MCF 10A (cell line): ENCODE results near the gene AMBRA1. TPM values are rescaled to one million over a fixed set of nuclear protein-coding genes. Genes with fewer than 3 reads are reported as not detected.

Source experiments
- BruUV-seq: library from RNA; stranded (reverse); fragments of 400-500 nt; replicated peaks from 2 replicates; lab custom pipeline; 2021; lab: Mats Ljungman, UMichigan
- CTCF ChIA-PET: fragments of 300-600 bp; sonication (Branson Sonifier 250); formaldehyde crosslinking; extraction: SDS; loops from one replicate; lab custom pipeline; 2021; ENCODE audit warnings: antibody characterized with exemption, inconsistent platforms; lab: Yijun Ruan, JAX
- POLR2A ChIA-PET: fragments of 300-600, 350-650 bp; sonication (Branson Sonifier 250); formaldehyde crosslinking; extraction: SDS; loops from one replicate; lab custom pipeline; 2020; ENCODE audit warnings: antibody characterized with exemption, inconsistent platforms; lab: Yijun Ruan, JAX
- DNase-seq: peaks from one replicate; pipeline ENCODE4 v3.0.0-alpha.2; 2018; ENCODE audit not compliant: unreplicated experiment
- H3K27ac Mint-ChIP-seq: one replicate; pipeline ENCODE4 v1.8.0; 2022; ENCODE audit warnings: mild to moderate bottlenecking, low read depth, mixed read lengths; ENCODE audit not compliant: unreplicated experiment
- H3K27me3 Mint-ChIP-seq: one replicate; pipeline ENCODE4 v1.8.0; 2022; ENCODE audit warnings: mixed read lengths; ENCODE audit not compliant: insufficient read depth, unreplicated experiment
- H3K36me3 Mint-ChIP-seq: one replicate; pipeline ENCODE4 v1.8.0; 2022; ENCODE audit warnings: mild to moderate bottlenecking, moderate library complexity, mixed read lengths; ENCODE audit not compliant: insufficient read depth, unreplicated experiment
- H3K4me1 Mint-ChIP-seq: one replicate; pipeline ENCODE4 v1.8.0; 2022; ENCODE audit warnings: mixed read lengths; ENCODE audit not compliant: insufficient read depth, unreplicated experiment
- H3K4me3 Mint-ChIP-seq: one replicate; pipeline ENCODE4 v1.8.0; 2022; ENCODE audit warnings: mild to moderate bottlenecking, moderate library complexity, mixed read lengths; ENCODE audit not compliant: unreplicated experiment
- H3K9me3 Mint-ChIP-seq: one replicate; pipeline ENCODE4 v1.8.0; 2022; ENCODE audit warnings: mixed read lengths; ENCODE audit not compliant: unreplicated experiment
- CTCF ChIP-seq: fragments of 200-600 bp; IDR thresholded peaks from one replicate; pipeline ENCODE4 v1.8.0; 2022; ENCODE audit warnings: antibody characterized with exemption, mild to moderate bottlenecking; ENCODE audit not compliant: unreplicated experiment
- intact Hi-C: fragments of 100-400 bp; cut with micrococcal nuclease; formaldehyde crosslinking; loops from 2 replicates; pipeline ENCODE4 v1.14.1; 2022
- total RNA-seq: library from RNA; stranded (reverse); gene quantifications from 2 replicates; pipeline ENCODE4 v1.2.3, GENCODE V29; 2022

AMBRA1 gene
- total RNA-seq, 1 experiment from 2014 or later = 19.6 TPM

DNA sequence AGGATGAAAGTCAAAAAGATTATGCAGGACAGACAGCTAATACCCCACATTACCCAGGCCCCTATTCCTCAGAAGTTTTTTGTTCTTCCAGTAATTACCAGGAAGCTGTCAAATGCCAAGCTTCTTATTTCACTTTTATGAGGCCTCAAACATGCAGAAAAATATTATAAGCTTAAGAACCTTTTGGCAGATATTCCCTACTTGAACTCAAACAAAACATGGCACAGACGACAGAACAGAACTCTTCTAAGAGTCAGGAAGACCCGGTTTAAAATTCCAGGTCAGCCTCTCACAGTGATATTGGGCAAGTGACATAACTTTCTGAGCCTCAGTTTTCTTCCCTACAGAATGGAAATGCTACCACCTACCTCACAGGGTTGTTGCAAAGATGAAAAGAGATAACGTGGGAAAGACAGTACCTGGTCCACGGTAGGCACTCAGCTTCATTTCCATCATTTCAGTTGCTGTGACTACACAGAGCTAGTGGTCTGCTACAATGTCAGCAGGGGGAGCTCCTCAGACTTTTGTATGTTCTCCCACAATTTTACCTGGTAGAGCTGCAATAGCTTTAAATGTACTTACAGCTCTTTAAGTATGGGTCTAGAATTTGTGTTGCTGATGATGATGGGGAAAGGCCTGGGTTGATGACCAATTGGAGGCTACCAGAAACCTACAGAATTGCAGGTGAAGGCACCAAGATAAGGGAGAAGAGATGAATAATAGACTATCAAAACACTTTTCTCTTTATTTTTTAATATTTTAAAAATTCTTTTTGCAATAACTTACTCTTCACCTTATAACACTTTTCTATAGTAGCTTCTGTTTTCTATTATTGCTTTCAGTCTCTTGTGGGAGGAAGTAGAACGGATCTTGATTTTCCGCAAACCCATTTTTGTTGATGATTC, 103.9 kb downstream of the AMBRA1 start:
- no peak overlapping the region for H3K4me3 Mint-ChIP-seq
- peak; percentile 60 for DNase-seq
- H3K27me3 Mint-ChIP-seq = no peaks in the 10 kb centered on the region
- intact Hi-C loops = loop anchor here (1.0 to 2.0 kb wide), 2 partner anchors 47 to 127 kb away; partner anchors contain the start of genes ATG13 and HARBI1
- POLR2A ChIA-PET = interaction anchor here (0.6 to 1.7 kb wide), 3 partner anchors 46 to 97 kb away, joined by 3 to 4 read pairs (median 3); no protein-coding TSS in a partner anchor
- peaks cover 28% of the 10 kb centered on the region for H3K36me3 Mint-ChIP-seq
- H3K27ac Mint-ChIP-seq = no peak overlapping the region
- no TSS peak for BruUV-seq
- H3K4me1 Mint-ChIP-seq = peaks cover 9% of the 10 kb centered on the region
- peak; percentile 44 for TF ChIP-seq CTCF
- no peaks in the 10 kb centered on the region for H3K9me3 Mint-ChIP-seq
- CTCF ChIA-PET = interaction anchor here (0.6 to 3.6 kb wide), 21 partner anchors 9 to 143 kb away, joined by 3 to 24 read pairs (median 4); partner anchors contain the start of gene DGKZ

- H3K27me3 Mint-ChIP-seq = no peaks in the 10 kb centered on the region
- peaks cover 39% of the 10 kb centered on the region for H3K36me3 Mint-ChIP-seq
- peaks cover 9% of the 10 kb centered on the region for H3K4me1 Mint-ChIP-seq
- POLR2A ChIA-PET = no interaction called here
- no peak overlapping the region for H3K27ac Mint-ChIP-seq
- no peaks in the 10 kb centered on the region for H3K9me3 Mint-ChIP-seq
- no peak overlapping the region for H3K4me3 Mint-ChIP-seq
- no peak for DNase-seq
- TF ChIP-seq CTCF = no peak
- no TSS peak for BruUV-seq
- intact Hi-C loops = no loop called here
- CTCF ChIA-PET = interaction anchor here (0.5 to 0.6 kb wide), 2 partner anchors 17 to 80 kb away, joined by 3 read pairs; no protein-coding TSS in a partner anchor
Observed at GRCh38 chr11:46485856-46486443, 107.9 kb downstream of the AMBRA1 start.

- no peak for TF ChIP-seq CTCF
- H3K4me3 Mint-ChIP-seq = no peak overlapping the region
- intact Hi-C loops = no loop called here
- no peaks in the 10 kb centered on the region for H3K4me1 Mint-ChIP-seq
- ChIA-PET POLR2A (no interaction called here), CTCF (interaction anchor here (0.9 to 1.2 kb wide), 2 partner anchors 8 to 73 kb away, joined by 3 to 5 read pairs; no protein-coding TSS in a partner anchor)
- H3K27me3 Mint-ChIP-seq = no peaks in the 10 kb centered on the region
- BruUV-seq = no TSS peak
- peaks cover 32% of the 10 kb centered on the region for H3K36me3 Mint-ChIP-seq
- no peak overlapping the region for H3K27ac Mint-ChIP-seq
- H3K9me3 Mint-ChIP-seq = no peaks in the 10 kb centered on the region
- no peak for DNase-seq
Observed at GRCh38 chr11:46484101-46484500, 109.7 kb downstream of the AMBRA1 start.

DNA sequence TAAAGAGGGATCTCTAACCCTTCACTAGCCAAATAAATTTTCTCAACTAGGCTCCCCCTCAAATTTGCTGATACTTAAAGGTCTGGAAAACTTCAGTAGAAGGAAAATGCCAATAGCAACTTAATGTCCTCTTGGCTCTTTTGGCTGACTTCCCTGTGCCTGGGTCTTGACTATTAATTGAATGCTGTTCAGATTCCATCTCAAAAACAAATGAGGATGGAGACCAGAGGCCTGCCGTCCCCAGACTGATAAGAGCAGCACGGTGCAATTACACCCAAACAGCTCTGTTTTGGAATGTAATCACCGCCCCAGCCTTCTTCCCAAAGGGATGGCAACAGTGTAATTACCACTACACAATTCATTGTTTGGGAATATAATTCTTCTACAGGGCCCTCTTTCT, 112.9 kb downstream of the AMBRA1 start:
- H3K27ac Mint-ChIP-seq = no peak overlapping the region
- H3K4me3 Mint-ChIP-seq = no peak overlapping the region
- H3K4me1 Mint-ChIP-seq = peaks cover 3% of the 10 kb centered on the region
- BruUV-seq = no TSS peak
- peaks cover 31% of the 10 kb centered on the region for H3K36me3 Mint-ChIP-seq
- no peak for TF ChIP-seq CTCF
- DNase-seq = no peak
- ChIA-PET POLR2A (interaction anchor here (1.0 to 1.3 kb wide), 2 partner anchors 11 to 29 kb away, joined by 3 read pairs; no protein-coding TSS in a partner anchor), CTCF (interaction anchor here (1.6 to 2.9 kb wide), 2 partner anchors 9 to 48 kb away, joined by 5 to 10 read pairs; no protein-coding TSS in a partner anchor)
- H3K9me3 Mint-ChIP-seq = no peaks in the 10 kb centered on the region
- intact Hi-C loops = no loop called here
- no peaks in the 10 kb centered on the region for H3K27me3 Mint-ChIP-seq
